ENCODE results near the gene HBZ.
A peak's percentile ranks its signal among the peaks of the same experiment; 100 is the strongest.
"Not testable (repeated sequence)": the region's sequence is repeated elsewhere in the genome, so short reads cannot be mapped to it uniquely, and the experiment has no call there.

HBZ gene

DNA sequence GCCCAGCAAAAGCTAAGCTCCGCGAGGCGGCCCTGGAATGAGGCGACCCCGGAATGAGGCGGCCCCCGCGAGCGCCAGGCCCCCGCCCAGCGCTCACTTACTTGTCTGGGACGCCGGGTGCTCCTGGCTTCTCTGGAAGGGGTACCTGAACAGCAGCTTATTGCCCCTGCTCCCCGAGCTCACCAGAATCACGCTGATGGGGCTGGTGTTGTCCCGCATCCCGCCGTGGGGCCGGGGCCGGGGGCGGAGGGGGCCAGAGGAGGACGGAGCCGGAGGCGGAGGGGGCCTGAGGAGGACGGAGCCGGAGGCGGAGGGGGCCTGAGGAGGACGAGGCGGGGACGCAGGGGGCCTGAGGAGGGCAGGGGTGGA is 14.4 kb upstream of the HBZ start:
- peak; percentile 7 for DNase-seq (ENCODE audit: low spot score)

DNA sequence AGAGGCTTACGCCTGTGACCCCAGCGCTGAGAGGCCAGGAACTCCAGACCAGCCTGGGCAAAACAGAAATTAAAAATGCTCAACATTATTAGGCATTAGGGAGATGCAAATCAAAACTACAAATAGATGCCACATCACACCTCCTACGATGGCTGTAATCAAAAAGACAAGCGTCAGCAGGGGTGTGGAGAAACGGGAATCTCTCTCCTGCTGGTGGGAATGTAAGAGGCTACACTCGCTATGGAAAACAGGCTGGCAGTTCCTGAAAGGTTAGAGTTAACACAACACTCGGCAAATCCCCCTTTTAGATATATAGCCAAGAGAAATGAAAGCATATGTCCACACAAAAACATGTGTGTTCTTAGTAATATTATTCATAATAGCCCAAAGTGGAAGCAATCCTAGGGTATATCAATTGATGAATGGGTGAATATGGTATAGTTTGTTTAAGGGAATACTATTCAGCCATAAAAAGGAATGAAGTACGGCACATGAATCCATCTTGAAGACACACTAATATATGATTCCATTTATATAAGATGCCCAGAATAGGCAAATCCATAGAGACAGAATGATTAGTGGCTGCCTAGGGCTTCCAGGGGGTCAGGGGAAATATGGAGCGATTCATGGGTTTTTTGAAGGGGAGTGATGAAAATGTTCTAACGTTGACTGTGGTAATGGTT is 12.1 kb upstream of the HBZ start:
- no peak for DNase-seq (ENCODE audit: low spot score)

DNA sequence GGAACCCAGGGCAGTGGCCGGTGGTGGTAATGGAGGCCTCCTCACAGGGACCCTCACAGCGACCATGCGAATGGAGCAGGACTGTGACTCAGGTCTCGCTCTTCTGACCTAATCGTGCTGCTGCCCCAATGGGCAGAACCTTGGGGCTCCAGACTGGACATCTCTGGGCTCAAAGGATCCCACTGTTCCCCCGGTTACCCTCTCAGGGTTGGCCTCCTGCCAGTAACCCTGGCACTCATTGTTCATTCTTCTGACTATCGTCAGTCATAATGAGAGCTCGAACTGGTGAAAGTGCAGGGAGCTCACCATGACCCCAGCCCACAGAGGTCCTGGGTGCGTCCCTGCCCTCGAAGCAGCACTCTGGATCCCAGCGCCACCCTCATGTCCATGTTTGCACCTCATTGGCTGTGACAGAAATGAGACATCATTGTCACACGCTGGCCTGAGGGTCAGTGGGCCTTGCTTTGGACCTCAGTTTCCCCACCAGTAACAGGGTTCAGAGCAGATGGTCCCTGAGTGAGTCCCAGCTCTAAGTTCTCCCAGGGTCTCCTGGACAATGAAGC is 10.0 kb upstream of the HBZ start:
- no peak for DNase-seq (ENCODE audit: low spot score)

DNA sequence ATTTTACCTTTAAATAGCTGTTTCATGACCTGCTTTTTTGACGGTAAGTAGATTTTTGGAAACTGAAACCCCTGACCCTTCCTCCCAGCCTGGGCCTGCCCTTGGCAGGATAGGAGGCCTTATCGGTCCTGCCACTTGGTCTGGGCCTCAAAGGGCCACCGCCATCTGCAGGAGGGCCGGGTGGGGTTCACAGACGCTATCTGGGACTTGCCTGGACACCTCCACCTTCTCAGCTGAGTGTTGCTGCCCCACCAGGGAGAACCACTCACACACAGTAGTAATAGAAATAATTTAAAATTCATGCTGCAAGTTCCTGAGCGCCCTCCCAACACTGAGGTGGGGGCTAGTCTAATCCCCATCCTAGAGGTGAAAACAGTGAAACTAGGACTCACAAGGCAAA is 9.4 kb upstream of the HBZ start:
- no peak for DNase-seq (ENCODE audit: low spot score)

DNA sequence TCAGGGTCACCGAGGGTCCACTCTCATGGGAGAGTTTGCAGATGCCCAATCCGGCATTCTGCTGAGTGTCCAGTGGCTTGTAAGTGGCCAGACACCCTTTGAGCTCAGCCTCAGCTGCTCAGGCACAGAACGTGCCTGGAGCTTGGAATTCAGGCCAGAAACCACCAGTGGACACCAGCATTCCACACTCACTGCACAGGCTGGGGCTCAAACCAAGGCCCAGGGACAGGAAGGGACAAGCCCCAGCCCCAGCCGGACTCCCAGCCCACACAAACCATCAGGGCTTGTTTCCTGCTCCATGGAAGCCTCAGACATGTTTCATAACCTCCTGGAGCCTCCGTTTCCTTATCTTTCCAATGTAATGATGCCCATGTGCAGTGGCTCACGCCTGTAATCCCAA is 9.0 kb upstream of the HBZ start:
- no peak for DNase-seq (ENCODE audit: low spot score)

DNA sequence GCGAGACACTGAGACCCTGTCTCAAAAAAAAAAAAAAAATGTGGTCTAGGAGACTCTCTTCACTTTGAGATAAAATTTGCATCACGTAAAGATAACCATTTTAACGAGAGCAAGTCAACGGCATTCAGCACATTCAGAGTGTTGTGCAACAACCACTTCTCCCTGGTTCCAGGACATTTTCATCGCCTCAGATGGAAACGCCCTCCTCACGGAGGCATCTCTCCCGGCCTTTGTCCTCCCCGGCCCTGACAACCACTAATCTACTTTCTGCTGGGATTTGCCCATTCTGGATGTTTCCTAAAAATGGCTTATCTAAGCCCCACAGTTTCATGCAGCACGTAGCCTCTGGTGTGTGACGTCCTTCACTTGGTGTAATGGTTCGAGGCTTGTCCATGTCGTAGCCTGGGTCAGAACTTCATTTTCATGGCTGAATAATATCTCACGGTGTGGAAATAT is 7.6 kb upstream of the HBZ start:
- DNase-seq (ENCODE audit: low spot score): no peak

DNA sequence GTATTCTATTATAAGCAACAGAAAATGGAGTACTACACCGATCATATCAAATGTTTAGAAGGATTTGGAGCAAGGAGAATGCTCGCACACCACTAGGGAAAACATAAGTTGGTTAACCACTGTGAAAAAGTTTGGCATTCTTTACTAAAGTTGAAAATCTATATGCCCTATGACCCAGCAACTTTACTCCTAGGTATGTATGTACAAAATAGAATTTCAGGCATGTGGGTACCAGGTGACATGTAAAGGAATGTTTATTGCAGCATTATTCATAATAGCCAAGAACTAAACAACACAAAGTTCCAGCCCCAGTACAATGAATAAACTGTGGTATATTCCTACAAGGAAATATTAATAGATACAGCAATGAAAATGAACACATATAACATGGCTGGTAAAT is 5.8 kb upstream of the HBZ start:
- DNase-seq (ENCODE audit: low spot score): no peak

DNA sequence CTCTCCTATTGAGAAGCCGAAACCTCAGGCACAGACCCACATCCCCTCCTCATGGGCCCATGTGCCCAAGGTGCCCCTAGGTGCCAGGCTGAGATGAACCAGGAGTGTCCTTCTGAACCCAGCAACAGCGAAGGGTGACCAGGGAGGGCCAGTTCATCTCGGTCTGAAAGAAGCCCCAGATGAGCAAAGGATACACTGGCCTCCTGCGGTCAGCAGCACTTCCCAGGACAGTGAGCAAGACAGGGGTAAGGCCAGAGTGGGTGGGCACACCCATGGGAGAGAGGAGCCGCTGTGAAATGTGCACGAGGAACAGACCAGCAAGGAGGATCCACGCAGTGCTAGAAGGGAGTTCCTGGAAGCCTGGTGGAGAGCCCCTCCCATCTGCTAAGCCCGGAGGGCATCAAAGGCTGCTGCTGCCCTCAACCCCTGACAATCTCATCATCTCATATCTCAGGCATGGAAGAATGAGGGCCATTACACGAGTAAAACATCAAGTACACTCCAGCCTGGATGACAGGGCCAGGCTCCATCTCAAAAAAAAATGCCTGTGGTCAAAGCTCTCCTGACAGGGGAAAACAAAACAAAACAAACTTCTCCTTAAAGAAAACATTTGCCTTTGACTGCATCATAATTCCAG is 3.3 kb upstream of the HBZ start:
- no peak for DNase-seq (ENCODE audit: low spot score)

DNA sequence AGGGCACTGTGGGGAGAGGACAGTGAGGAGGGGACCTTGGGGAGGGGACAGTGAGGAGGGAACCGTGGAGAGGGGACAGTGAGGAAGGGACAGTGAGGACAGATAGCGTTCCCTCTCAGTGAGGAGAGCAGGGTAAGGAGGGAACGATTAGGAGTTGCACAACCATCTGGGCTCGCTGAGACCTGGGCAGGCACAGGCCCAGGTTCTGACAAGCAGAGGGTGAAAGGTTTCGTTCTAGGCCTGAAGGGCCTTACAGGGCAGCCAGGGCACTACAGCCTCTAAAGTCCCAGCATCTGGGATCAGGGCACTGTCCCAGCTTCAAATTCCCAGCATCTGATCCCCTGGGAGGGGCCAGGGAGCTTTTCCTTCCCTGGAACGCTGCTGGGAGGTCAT is 681 bp downstream of the HBZ start:
- not testable (repeated sequence) for DNase-seq (ENCODE audit: low spot score)

DNA sequence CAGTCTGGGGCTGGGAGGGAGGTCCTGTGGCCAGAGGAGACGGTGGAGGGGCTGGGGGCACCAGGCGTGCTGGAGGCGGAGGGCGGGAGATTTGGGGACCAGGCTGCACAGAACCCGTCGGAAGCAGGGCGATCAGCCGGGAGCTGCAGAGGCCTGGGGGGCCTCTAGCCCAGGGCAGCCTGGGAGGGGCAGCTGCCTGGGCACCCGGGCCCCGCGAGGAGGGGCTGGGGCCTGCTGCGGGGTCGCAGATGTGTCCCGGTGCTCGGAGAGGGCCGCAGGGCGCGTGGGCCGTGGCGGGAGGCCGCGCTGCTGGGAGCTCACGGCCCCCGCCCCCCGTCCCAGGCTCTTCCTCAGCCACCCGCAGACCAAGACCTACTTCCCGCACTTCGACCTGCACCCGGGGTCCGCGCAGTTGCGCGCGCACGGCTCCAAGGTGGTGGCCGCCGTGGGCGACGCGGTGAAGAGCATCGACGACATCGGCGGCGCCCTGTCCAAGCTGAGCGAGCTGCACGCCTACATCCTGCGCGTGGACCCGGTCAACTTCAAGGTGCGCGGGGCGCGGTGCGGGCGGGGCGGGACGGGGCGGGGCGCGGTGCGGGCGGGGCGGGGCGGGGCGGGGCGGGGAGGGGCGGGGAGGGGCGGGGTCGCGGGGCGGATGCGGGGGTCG is 1.2 kb downstream of the HBZ start:
- not testable (repeated sequence) for DNase-seq (ENCODE audit: low spot score)

DNA sequence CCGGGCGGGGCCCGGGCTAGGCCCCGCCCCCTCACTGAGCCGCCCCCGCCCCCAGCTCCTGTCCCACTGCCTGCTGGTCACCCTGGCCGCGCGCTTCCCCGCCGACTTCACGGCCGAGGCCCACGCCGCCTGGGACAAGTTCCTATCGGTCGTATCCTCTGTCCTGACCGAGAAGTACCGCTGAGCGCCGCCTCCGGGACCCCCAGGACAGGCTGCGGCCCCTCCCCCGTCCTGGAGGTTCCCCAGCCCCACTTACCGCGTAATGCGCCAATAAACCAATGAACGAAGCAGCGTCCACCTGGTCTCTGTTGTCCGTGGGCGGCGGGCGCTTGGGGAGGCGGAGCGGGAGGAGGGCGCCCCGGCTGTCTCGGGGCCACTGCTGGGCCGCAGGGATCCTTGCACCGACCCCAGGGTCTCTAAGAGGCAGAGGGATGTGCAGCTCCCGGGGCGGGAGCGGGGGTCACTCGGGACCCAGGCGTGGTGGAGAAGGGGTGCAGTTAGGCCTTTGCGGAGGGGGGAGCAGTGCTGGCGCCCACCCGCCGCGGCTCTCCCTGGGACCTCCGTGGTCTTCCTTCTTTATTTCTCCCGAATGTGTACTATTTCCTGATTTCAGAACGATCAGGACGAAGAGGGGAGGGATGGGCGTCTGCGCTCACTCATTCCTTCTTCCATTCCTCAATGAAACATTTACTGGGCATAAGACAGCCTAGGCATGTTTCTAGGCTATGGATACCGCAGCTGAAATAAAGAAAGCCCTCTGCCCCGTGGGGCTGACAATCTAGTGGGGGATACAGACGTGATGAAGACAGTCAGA is 2.0 kb downstream of the HBZ start:
- DNase-seq (ENCODE audit: low spot score): no peak

DNA sequence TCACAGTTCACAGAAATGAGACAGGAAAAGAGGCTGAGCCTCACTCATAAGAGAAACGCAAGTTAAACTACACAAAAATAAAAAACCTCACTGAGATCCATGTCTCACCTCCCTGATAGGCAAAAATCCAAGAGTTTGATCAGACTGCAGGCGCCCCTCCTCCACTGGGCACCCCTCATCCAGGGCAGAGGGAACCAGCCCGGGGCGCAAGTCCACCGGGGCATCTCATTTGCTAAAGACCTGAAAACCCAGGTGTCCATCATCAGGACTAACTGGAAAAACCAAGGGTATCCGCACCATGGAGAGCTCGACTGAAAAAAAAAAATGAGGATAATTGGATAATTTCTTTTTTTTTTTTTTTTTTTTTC is 2.6 kb downstream of the HBZ start:
- DNase-seq (ENCODE audit: low spot score): no peak

DNA sequence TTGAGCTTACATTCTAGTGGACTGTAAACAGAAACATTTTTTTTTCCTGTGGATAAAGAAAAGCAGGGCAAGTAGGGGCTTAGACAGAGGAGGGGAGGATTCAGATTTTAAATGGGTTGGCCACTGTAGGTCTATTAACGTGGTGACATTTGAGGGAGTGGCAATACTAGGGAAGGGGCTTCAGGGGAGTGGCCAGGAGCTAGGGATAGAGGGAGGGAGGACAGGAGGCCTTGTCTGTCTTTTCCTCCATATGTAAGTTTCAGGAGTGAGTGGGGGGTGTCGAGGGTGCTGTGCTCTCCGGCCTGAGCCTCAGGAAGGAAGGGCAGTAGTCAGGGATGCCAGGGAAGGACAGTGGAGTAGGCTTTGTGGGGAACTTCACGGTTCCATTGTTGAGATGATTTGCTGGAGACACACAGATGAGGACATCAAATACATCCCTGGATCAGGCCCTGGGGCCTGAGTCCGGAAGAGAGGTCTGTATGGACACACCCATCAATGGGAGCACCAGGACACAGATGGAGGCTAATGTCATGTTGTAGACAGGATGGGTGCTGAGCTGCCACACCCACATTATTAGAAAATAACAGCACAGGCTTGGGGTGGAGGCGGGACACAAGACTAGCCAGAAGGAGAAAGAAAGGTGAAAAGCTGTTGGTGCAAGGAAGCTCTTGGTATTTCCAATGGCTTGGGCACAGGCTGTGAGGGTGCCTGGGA is 6.8 kb downstream of the HBZ start:
- DNase-seq (ENCODE audit: low spot score): no peak

DNA sequence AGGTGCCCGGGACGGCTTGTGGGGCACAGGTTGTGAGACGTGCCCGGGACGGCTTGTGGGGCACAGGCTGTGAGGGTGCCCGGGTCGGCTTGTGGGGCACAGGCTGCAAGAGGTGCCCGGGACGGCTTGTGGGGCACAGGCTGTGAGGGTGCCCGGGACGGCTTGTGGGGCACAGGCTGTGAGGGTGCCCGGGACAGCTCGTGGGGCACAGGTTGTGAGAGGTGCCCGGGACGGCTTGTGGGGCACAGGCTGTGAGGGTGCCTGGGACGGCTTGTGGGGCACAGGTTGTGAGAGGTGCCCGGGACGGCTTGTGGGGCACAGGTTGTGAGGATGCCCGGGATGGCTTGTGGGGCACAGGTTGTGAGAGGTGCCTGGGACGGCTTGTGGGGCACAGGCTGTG is 7.8 kb downstream of the HBZ start:
- not testable (repeated sequence) for DNase-seq (ENCODE audit: low spot score)

DNA sequence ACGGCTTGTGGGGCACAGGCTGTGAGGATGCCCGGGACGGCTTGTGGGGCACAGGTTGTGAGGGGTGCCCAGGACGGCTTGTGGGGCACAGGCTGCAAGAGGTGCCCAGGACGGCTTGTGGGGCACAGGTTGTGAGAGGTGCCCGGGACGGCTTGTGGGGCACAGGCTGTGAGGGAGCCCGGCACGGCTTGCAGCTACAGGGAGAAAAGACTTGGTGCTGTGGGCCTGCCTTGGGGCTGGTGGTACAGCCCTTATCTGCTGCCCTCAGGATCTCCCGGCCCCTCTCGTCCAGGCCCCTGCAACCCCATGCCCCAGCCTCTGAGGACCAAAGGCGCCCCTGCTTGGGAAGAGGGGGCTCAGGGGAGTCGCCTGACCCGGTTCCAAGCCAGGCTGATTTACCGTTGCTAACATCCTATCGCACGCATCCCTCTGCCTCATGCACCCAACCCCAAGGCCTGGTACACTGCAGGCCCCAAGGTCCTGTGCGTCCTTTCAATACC is 8.3 kb downstream of the HBZ start:
- no peak for DNase-seq (ENCODE audit: low spot score)

DNA sequence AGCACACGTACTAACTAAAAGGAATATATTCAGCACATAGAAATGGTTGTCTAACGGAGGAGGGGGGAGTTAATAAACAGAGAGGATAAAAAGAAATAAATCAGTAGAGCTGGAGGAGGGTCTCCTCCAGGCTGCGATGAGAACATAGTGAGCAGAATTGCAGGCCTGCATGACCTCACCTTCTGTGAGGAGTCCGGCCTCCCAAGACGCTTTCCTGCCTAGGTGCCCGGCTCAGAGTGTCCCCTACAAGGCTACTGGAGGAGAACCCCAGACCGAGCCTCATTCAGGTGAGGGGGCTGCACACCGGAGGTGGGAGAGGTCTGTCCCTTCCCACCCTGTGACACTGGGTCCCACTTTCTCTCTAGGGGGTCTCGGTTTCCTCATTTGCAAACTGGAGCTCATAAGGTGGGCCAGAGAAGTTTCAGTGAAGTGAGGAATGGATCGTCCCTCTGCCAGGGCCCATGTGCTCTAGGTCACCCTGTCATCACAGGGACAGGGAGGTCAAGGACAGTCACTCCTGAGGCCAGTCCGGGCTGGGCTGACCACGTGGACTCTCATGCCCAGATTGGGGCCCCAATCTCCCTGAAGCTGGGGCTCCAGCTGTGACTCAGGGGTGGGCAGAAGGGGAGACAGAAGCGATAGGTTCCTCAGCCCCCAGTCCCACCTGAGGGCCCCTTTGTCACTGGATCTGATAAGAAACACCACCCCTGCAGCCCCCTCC is 10.0 kb downstream of the HBZ start:
- DNase-seq (ENCODE audit: low spot score): no peak

DNA sequence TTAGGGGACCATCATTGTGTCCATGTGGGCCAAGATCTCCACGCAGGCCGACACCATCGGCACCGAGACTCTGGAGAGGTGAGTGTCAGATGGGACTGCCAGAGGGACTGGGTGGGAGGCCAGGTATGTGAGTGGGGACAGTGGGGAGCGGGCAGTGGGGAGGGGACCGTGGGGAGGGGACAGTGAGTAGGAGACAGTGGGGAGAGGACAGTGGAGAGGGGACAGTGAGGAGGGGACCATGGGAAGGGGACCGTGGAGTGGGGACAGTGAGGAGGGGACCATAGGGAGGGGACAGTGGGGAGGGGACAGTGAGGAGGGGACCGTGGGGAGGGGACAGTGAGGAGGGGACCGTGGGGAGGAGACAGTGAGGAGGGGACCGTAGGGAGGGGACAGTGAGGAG is 10.7 kb downstream of the HBZ start:
- not testable (repeated sequence) for DNase-seq (ENCODE audit: low spot score)

DNA sequence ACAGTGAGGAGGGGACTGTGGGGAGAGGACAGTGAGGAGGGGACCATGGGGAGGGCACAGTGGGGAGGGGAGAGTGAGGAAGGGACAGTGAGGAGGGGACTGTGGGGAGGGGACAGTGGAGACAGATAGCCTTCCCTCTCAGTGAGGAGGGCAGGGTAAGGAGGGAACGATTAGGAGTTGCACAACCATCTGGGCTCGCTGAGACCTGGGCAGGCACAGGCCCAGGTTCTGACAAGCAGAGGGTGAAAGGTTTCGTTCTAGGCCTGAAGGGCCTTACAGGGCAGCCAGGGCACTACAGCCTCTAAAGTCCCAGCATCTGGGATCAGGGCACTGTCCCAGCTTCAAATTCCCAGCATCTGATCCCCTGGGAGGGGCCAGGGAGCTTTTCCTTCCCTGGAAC is 11.3 kb downstream of the HBZ start:
- DNase-seq (ENCODE audit: low spot score): not testable (repeated sequence)

DNA sequence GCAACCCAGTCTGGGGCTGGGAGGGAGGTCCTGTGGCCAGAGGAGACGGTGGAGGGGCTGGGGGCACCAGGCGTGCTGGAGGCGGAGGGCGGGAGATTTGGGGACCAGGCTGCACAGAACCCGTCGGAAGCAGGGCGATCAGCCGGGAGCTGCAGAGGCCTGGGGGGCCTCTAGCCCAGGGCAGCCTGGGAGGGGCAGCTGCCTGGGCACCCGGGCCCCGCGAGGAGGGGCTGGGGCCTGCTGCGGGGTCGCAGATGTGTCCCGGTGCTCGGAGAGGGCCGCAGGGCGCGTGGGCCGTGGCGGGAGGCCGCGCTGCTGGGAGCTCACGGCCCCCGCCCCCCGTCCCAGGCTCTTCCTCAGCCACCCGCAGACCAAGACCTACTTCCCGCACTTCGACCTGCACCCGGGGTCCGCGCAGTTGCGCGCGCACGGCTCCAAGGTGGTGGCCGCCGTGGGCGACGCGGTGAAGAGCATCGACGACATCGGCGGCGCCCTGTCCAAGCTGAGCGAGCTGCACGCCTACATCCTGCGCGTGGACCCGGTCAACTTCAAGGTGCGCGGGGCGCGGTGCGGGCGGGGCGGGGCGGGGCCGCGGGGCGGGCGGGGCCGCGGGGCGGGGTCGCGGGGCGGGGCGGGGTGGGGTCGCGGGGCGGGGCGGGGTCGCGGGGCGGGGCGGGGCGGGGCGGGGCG is 11.8 kb downstream of the HBZ start:
- DNase-seq (ENCODE audit: low spot score): not testable (repeated sequence)

DNA sequence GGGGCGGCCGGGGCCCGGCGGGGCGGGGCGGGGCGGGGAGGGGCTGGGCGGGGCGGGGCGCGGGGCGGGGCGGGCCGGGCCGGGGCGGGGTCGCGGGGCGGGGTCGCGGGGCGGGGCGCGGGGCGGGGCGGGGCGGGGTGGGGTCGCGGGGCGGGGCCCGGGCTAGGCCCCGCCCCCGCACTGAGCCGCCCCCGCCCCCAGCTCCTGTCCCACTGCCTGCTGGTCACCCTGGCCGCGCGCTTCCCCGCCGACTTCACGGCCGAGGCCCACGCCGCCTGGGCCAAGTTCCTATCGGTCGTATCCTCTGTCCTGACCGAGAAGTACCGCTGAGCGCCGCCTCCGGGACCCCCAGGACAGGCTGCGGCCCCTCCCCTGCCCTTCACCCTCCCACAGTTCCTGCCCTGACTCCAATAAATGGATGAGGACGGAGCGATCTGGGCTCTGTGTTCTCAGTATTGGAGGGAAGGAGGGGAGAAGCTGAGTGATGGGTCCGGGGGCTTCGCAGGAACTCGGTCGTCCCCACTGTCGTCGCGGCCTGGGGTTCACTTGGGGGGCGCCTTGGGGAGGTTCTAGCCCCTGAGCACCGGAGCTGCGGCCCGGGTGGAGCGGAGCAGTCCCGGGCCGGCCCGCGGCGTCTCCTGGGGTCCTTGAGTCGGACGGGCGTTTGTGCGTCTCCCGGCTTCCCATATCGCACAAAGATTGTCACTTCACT is 12.5 kb downstream of the HBZ start:
- no peak for DNase-seq (ENCODE audit: low spot score)

All from kidney tubule cell (primary cell).